ENCODE measurements around the gene DMRT1.

The DMRT1 gene

GRCh38 chr9:967903-968641, 126.6 kb downstream of the DMRT1 start:
- TF ChIP-seq TAF1 (IDR thresholded peaks at IDR 0.05; ENCODE audit: borderline replicate concordance, insufficient read depth, low read length) (no peak), REST (IDR thresholded peaks at IDR 0.05; ENCODE audit: insufficient read depth in 1 of 2, low read depth in 2 of 2, low read length in 2 of 2) (no peak), POLR2AphosphoS5 (IDR thresholded peaks at IDR 0.05; ENCODE audit: low read depth, low read length) (no peak), SIN3A (IDR thresholded peaks at IDR 0.05; ENCODE audit: borderline replicate concordance, insufficient read depth, low read length) (no peak), FOXP2 (optimal IDR thresholded peaks at IDR 0.05; ENCODE audit: borderline replicate concordance, extremely low read depth, extremely low read length, insufficient read depth) (no peak)

GRCh38 chr9:969310-970150, 128.0 kb downstream of the DMRT1 start:
- TF ChIP-seq SIN3A (IDR thresholded peaks at IDR 0.05; ENCODE audit: borderline replicate concordance, insufficient read depth, low read length) (no peak), POLR2AphosphoS5 (IDR thresholded peaks at IDR 0.05; ENCODE audit: low read depth, low read length) (no peak), TAF1 (IDR thresholded peaks at IDR 0.05; ENCODE audit: borderline replicate concordance, insufficient read depth, low read length) (no peak), REST (IDR thresholded peaks at IDR 0.05; ENCODE audit: insufficient read depth in 1 of 2, low read depth in 2 of 2, low read length in 2 of 2) (no peak), FOXP2 (optimal IDR thresholded peaks at IDR 0.05; ENCODE audit: borderline replicate concordance, extremely low read depth, extremely low read length, insufficient read depth) (no peak)

GRCh38 chr9:970151-970996, 128.9 kb downstream of the DMRT1 start:
- TF ChIP-seq TAF1 (IDR thresholded peaks at IDR 0.05; ENCODE audit: borderline replicate concordance, insufficient read depth, low read length) = no peak
- TF ChIP-seq FOXP2 (optimal IDR thresholded peaks at IDR 0.05; ENCODE audit: borderline replicate concordance, extremely low read depth, extremely low read length, insufficient read depth) = no peak
- no peak for TF ChIP-seq REST (IDR thresholded peaks at IDR 0.05; ENCODE audit: insufficient read depth in 1 of 2, low read depth in 2 of 2, low read length in 2 of 2)
- TF ChIP-seq POLR2AphosphoS5 (IDR thresholded peaks at IDR 0.05; ENCODE audit: low read depth, low read length) = no peak
- TF ChIP-seq SIN3A (IDR thresholded peaks at IDR 0.05; ENCODE audit: borderline replicate concordance, insufficient read depth, low read length) = no peak

- TF ChIP-seq TAF1 (IDR thresholded peaks at IDR 0.05; ENCODE audit: borderline replicate concordance, insufficient read depth, low read length) (no peak), REST (IDR thresholded peaks at IDR 0.05; ENCODE audit: insufficient read depth in 1 of 2, low read depth in 2 of 2, low read length in 2 of 2) (no peak), FOXP2 (optimal IDR thresholded peaks at IDR 0.05; ENCODE audit: borderline replicate concordance, extremely low read depth, extremely low read length, insufficient read depth) (no peak), SIN3A (IDR thresholded peaks at IDR 0.05; ENCODE audit: borderline replicate concordance, insufficient read depth, low read length) (no peak), POLR2AphosphoS5 (IDR thresholded peaks at IDR 0.05; ENCODE audit: low read depth, low read length) (no peak)
Measured at GRCh38 chr9:971901-972500, 130.5 kb downstream of the DMRT1 start.

All from PFSK-1 (cell line).